Subcutaneous adipose tissue (tissue), 4 donors: Measurements from ENCODE around the gene TRIM33. TPM values are rescaled to one million over a fixed set of nuclear protein-coding genes. Genes with fewer than 3 reads are reported as not detected.

Experiments used
- total RNA-seq, 4 donors: library from RNA; depleted of rRNA; stranded (reverse); fragments of >200 nt; gene quantifications; one replicate each; pipeline ENCODE4 v1.1.0, GENCODE V29; 2016
- TF ChIP-seq, protein P1 (sequence below): fragments of 450-650 bp; IDR thresholded peaks from one replicate; pipeline ENCODE4 v1.5.1; 2016; ENCODE audit warnings: low read depth, mild to moderate bottlenecking, control low read depth, antibody characterized with exemption, moderate library complexity

Gene TRIM33
- 10 to 100 TPM; 36.2 to 44.3 (median 38.7) TPM for total RNA-seq

DNA sequence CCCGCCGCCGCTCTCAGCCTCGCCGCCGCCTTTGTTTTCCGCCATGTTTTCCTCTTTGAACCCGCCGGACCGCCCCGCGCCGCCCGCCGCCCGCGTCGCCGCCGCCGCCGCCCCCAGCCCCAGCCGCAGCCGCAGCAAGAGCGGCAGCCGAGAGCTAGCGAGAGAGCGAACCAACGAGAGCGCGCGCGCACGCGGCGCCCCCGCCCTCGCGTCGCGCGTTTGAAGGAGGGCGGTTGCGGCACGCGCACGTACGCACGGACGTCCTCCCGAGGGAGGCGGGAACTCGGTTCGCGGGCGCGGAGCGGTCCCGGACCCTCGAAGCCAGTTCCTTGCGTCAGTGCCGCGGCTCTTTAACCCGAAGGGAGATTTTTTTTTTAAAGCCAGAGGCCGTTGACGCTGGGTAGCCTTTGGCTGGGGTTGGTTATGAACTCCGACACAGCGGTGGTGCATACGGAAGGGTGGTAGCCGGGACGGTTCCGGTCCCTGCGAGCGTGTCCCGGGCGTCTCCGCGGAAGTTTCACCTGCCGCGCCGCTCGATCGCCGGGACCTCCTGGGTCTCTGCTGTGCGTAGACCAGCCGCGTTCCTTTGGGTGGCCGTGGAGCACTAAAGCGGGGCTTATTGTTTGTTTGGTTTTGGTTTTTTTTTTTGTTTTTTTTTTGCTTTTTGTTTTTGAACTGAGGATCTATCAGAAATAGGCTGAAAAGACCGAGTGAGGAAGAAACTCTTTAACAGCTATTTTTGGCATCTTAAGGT lies at the start of gene TRIM33:
TRIM33 (minus strand) TSS at position 172 of the 754 bp plus-strand sequence; CDS start at position 45, 127 bp downstream.
- TF ChIP-seq, protein P1, sequence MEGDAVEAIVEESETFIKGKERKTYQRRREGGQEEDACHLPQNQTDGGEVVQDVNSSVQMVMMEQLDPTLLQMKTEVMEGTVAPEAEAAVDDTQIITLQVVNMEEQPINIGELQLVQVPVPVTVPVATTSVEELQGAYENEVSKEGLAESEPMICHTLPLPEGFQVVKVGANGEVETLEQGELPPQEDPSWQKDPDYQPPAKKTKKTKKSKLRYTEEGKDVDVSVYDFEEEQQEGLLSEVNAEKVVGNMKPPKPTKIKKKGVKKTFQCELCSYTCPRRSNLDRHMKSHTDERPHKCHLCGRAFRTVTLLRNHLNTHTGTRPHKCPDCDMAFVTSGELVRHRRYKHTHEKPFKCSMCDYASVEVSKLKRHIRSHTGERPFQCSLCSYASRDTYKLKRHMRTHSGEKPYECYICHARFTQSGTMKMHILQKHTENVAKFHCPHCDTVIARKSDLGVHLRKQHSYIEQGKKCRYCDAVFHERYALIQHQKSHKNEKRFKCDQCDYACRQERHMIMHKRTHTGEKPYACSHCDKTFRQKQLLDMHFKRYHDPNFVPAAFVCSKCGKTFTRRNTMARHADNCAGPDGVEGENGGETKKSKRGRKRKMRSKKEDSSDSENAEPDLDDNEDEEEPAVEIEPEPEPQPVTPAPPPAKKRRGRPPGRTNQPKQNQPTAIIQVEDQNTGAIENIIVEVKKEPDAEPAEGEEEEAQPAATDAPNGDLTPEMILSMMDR = no peak

DNA sequence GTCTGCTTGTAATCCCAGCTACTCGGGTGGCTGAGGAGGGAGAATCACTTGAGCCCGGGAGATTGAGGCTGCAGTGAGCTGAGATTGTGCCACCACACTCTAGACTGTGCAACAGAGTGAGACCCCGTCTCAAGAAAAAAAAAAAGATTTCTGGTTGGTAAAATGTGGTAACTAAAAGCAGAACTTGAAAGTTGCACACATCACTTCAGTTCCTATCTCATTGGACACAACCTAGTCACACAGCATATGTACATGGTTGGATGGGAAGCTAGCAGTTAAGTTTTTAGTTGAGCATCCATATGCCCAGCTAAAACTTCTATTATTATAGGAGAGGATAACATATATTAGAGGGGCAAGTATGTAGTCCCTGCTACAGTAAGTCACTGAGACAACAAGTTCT lies 48.4 kb upstream of the TRIM33 start:
- TF ChIP-seq, protein P1 = no peak

DNA sequence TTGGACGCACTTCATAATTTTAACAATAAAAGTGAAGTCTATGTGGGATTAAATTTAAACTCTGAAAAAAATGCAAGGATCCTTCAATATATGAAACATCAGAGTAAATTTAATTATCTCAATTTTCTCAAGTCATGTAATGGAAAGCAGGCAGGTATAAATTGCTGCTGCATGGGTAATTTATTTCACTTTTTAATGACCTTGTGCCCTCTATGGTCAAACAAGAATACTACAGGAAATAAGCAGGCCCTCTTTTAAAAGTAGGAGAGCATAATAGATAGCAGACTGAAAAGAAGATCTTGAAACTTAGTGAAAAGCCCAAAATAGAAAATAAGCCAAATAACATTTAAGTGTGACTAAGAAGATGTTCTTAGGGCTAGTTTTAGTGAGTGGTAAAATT lies 47.5 kb upstream of the TRIM33 start:
- TF ChIP-seq, protein P1 = no peak

DNA sequence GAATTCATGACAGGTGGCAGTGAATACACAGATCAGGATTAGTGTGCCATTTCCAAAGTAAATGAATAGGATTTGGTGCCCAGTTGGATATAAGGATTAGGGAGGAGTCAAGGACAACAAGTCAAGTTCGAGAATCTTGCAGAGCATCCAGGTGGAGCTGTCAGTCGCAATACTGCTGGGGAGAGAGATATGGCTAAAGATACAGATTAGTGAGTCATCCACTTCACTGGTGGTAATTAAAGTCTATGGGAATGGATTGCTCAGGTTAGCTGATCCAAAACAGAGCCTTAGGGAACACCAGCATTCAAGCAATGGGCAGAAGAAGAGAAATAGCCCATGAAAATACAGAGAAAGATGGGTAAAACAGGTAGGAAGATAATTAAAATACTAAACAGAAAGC lies 43.6 kb upstream of the TRIM33 start:
- TF ChIP-seq, protein P1 = no peak

DNA sequence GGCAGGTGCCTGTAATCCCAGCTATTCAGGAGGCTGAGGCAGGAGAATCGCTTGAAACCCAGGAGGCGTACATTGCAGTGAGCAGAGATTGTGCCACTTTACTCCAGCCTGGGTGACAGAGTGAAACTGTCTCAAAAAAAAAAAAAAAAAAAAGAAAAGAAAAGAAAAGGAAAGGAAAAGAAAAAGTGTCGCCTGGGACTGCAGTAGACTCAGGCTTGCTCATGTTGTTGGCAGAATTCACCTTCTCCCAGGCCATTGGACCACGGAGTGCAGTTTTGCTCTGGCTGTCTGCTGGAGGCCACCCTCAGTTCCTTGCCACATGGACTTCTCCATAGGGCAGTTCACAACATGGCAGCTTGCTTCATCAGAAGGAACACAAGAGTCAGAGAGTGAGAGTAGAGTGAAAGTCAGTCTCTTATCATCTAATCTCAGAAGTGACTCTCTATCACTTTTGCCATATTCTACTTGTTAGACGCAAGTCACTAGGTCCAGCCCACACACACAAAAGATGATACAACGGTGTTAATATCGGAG lies 41.2 kb upstream of the TRIM33 start:
- TF ChIP-seq, protein P1 = no peak

DNA sequence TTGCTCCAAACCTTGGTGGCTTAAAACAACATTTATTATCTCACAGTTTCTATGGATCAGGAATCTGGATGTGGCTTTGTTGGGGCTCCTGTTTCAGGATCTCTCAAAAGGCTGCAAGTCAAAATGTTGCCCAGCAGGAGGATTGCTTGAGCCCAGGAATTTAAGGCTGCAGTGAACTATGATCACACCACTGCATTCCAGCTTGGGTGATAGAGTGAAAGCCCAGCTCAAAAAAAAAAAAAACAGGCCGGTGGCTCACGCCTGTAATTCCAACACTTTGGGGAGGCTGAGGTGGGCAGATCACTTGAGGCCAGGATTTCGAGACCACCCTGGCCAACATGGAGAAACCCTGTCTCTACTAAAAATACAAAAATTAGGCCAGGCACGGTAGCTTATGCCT lies 40.4 kb upstream of the TRIM33 start:
- TF ChIP-seq, protein P1 = no peak

DNA sequence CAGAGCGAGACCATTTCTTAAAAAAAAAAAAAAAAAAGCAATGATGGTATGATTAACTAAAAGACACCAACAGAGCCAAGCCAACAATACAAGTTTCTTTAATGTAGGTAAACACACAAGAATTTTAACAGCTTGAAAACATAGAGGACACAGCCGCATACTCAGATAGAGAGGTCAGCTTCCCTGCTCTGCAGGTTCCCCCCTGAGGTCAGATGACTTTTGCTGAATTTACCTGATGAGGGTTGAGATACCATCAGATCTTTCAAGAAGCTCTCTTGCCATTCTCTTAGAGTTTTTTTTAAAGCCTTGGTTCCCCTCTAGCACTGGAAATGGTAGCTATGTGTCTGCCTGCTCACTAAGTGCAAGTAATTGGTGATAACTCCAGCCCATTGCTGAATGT lies 39.3 kb upstream of the TRIM33 start:
- TF ChIP-seq, protein P1 = no peak
